HG02623 (cell line): ENCODE measurements around the gene KRAS.

Source experiments
- ATAC-seq: cut with Tn5 transposase; IDR thresholded peaks from one replicate; pipeline ENCODE4 v1.9.1; 2021; ENCODE audit warnings: moderate library complexity; ENCODE audit not compliant: unreplicated experiment

Gene KRAS

DNA sequence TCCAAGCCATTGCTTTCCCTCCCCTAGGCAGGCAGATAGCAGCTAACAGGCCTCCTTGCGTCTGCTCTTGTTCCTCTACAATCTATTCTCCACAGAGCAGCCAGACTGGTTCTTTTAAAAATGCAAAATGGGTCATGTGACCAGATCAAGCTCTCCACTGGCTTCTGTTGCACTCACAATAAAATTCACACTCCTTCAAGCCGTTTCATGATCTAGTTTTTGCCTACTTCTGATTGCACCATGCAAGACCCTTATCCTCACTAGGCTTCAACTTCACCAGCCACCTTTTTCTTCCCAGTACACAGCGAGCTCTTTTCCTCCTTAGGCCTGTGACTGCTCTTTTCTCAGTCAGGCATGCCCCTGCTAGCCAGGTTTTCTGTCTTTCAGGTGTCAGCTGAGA, 6.1 kb upstream of the KRAS start:
- no peak for ATAC-seq

- no peak for ATAC-seq
These were observed 5.3 kb upstream of the KRAS start for GRCh38 chr12:25256005-25256404.

DNA sequence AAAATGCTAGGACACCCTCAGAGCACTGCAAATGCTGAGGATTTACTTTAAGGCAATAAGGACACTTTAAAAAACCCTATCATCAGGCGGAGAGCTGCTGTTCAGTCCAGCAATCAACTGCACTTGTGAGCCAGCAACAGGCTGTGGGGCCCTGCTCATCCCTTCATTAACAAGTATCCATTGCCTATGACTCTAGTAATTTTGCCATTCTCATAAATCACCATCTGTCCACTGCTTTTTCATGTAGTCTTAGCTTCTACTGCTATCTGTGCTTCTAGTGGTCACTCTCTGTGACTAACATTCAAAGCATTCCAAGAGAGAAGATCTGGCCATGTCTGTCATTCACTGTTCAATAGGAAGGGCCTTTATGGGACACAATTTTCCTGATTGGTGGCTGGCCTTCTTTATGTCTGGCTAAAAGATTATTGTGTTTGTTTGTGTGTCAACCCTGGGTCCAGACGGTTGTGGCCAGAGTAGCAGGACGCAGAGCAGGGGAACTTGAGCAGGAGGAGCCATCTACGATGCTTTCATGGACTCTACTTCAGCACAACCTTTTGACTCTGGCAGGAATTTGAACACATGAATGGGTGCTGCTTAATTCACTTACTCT, 3.6 kb upstream of the KRAS start:
- ATAC-seq: no peak

GRCh38 chr12:25253371-25254068, 2.8 kb upstream of the KRAS start:
- no peak for ATAC-seq

DNA sequence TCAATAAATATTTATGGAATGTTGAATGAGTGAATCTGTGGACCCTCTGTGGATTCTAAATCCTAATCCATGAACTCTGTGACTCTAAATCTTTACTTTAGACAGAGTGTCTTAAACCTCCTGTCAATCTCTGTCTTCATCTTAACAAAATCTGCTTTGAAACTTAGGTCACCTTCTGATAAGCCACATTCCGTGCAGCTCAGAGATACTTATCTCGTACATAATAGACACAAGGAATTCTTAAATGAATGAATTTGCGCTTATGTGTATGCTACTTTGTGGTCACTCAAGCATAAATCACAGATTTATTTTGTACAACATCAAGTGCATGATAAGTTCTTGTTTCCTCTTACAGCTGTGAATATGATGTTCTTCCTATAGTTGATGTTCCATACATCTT, 2.2 kb upstream of the KRAS start:
- no peak for ATAC-seq

DNA sequence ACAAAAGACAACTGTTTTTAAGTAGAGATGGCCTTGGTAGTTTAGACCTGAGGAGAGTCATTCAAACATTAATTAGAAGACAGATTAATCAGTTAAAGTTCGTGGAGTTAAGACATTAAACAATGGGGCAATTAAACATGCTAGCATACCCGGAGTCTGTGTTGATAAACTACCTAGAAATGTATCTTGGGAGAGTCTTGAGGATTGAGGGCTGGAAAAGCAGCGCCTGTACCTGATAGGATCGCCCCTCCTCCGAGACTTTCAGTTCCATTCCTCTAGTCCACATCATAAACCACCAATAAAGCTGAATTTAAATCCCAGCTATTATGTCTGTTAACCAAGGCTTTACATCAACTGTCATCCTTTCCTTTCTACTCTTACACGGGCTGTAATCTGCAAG, 1.0 kb upstream of the KRAS start:
- ATAC-seq: no peak

GRCh38 chr12:25249931-25250738, 594 bp downstream of the KRAS start:
- peak; percentile 23 for ATAC-seq

GRCh38 chr12:25248732-25249131, 2.0 kb downstream of the KRAS start:
- ATAC-seq: no peak

GRCh38 chr12:25248137-25248536, 2.6 kb downstream of the KRAS start:
- ATAC-seq: no peak

DNA sequence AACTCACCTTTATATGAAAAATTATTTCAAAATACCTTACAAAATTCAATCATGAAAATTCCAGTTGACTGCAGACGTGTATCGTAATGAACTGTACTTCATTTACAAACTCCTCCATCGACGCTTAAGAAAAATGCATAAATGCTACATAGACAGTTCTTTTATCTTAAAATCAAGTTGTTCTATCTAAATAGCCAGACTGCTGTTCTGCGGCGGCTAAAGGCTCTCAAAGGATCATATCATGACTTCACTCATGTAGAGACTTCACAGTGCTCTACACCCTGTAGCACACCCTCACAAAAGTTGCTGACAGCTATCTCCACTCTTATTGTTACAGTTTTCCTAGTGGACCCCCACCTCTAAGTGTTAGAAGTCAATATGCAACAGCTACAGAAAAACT, 5.2 kb downstream of the KRAS start:
- no peak for ATAC-seq

GRCh38 chr12:25243680-25243990, 7.1 kb downstream of the KRAS start:
- ATAC-seq: no peak

DNA sequence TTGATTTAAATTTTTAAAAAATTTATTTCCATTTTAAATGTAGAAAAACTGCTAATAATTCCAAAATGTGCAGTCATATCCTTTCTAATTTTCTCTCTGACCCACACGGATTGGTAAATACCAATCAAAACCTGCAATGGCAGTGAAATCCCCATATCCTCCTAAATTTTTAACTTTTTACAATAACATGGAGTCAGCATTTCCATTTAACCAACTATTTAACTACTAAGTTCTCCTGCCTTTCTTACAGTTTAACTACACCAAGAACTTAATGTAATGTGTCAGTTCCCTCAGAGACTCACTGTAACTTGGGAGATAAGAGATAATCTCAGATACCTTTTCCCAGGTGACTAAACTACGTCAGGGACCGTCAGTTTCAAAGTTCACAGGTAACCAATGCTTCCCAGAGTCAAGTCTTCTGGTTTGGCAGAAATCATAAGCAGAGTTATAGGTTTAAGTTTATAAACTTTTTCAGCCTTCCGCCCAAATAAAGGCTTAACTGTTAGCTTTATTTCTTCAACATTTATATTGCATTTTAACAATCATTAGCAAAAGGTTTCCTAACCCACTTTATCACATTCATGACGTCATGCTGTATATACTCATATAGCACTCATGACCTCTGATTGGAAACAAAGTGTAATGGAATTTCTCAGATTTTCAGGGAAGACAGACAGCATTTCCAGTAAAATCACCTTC, 7.6 kb downstream of the KRAS start:
- ATAC-seq: no peak

- ATAC-seq: no peak
These were observed 9.3 kb downstream of the KRAS start for GRCh38 chr12:25241167-25242020.

- no peak for ATAC-seq
These were observed 14.1 kb downstream of the KRAS start for GRCh38 chr12:25236626-25237025.

- ATAC-seq: no peak
These were observed 14.5 kb downstream of the KRAS start for GRCh38 chr12:25236190-25236589.

GRCh38 chr12:25213338-25213737, 37.4 kb downstream of the KRAS start:
- no peak for ATAC-seq

GRCh38 chr12:25208554-25208953, 42.2 kb downstream of the KRAS start:
- ATAC-seq: no peak

DNA sequence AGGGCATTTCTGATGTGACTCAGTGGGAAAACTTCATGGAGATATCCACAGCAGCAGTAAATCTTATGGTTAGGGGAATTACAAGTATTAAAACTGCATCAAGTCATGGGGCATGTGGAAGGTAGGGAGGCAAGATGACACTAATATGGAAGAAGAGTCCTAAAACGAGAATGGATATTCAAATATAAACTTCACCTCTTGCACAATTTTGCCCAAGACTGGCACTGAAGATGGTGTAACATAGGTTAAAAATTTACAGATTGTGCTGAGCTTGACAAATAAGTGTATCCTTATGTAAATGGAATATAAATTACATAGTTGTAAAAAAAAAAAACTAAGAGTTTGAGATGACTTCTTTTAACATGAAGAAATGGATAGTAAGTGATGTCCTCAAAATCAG, 42.9 kb downstream of the KRAS start:
- ATAC-seq: no peak

DNA sequence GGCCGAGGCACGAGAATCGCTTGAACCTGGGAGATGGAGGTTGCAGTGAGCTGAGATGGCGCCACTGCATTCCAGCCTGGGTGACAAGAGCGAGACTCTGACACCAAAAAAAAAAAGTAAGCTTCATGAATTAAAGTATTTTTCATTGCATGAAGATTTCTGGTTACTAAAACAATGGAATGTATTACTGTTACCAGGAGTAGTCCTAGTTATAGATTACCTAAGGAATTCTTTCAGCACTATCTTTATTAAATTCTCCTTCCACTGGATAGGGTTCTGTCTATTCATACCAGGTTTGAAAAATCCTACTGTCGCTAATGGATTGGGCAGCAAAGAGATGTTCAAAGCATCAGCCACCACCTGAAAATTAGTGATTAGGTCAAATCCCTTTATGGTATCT, 43.3 kb downstream of the KRAS start:
- ATAC-seq: no peak

DNA sequence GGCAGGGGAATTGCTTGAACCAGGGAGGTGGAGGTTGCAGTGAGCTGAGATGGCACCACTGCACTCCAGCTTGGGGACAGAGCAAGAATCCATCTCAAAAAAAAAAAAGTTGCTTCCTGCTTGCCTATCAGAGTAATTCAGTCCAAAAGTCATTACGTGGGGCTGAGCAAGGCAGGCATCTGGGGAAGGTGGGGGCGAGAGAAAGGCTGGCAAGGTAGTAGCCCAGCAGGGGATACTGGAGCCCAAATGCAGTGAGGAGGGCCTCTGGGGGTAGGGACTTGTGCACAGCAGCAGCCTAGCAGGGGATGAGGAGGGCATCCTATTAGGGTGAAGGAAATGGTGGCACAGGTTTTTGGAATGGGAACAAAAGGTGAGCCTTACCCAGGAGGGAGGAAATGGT, 48.6 kb downstream of the KRAS start:
- no peak for ATAC-seq

- ATAC-seq: no peak
These were observed 50.0 kb downstream of the KRAS start for GRCh38 chr12:25200703-25201102.
